RWPE1 (cell line): ENCODE data around the gene DIP2A.

ENCODE experiments used
- CTCF ChIA-PET: fragments of 350-600 bp; sonication (Branson Sonifier 250); formaldehyde crosslinking; extraction: SDS; loops from one replicate; lab custom pipeline; 2021; lab: Yijun Ruan, JAX
- POLR2A ChIA-PET: fragments of 400-600 bp; formaldehyde crosslinking; extraction: SDS; loops from one replicate; lab custom pipeline; 2020; ENCODE audit warnings: antibody characterized with exemption; ENCODE audit not compliant: low non-redundant PET; lab: Yijun Ruan, JAX
- DNase-seq: peaks from one replicate; pipeline ENCODE4 v3.0.0; 2012; ENCODE audit warnings: low spot score
- H3K27ac ChIP-seq: fragments of 450-650 bp; 2 replicates; pipeline ENCODE4 v1.5.1; 2017
- TF ChIP-seq, protein P1 (sequence below): fragments of 450-650 bp; conservative IDR thresholded peaks from 2 replicates; pipeline ENCODE4 v1.5.1; 2017; ENCODE audit warnings: low read depth, mild to moderate bottlenecking

DIP2A gene

DNA sequence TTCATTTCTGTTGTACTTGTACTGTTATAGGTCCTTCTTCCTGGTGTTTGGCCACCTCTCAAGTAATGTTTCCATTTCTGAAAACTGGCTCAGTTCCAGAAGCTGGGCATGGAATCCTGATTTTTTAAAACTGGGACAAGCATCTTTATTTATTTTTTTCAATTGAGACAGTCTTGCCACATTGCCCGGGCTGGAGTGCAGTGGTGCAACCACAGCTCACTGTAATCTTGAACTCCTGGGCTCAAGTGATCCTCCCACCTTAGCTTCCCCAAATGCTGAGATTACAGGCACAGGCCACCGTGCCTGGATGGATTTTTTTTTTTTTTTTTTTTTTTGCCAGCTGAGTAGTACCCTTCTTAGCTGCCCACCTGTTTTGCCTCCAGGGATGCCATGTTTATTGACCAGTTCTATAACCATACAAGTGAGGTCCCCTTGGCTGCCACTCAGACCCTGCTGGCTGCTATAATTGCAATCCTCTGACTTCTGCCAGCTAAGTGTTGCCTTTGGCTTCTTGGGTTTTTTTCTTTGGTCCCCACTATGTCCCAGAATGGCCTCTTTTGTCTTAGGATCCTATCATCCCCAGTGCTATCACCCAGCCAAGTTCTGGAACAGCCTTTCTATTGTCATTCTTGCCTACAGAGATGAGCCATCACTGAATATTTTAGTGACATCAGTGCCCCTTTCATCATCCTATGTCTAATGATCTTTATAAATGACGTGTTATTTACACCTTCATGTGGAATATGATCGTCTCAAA lies 3.9 kb upstream of the DIP2A start:
- TF ChIP-seq, protein P1, sequence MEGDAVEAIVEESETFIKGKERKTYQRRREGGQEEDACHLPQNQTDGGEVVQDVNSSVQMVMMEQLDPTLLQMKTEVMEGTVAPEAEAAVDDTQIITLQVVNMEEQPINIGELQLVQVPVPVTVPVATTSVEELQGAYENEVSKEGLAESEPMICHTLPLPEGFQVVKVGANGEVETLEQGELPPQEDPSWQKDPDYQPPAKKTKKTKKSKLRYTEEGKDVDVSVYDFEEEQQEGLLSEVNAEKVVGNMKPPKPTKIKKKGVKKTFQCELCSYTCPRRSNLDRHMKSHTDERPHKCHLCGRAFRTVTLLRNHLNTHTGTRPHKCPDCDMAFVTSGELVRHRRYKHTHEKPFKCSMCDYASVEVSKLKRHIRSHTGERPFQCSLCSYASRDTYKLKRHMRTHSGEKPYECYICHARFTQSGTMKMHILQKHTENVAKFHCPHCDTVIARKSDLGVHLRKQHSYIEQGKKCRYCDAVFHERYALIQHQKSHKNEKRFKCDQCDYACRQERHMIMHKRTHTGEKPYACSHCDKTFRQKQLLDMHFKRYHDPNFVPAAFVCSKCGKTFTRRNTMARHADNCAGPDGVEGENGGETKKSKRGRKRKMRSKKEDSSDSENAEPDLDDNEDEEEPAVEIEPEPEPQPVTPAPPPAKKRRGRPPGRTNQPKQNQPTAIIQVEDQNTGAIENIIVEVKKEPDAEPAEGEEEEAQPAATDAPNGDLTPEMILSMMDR, result no peak
- no peak for DNase-seq
- no peak overlapping the region for H3K27ac ChIP-seq
- CTCF ChIA-PET, result interaction anchor here (0.9 kb wide), 1 partner anchor 17 kb away, joined by 7 read pairs; no protein-coding TSS in a partner anchor
- POLR2A ChIA-PET, result no interaction called here

DNA sequence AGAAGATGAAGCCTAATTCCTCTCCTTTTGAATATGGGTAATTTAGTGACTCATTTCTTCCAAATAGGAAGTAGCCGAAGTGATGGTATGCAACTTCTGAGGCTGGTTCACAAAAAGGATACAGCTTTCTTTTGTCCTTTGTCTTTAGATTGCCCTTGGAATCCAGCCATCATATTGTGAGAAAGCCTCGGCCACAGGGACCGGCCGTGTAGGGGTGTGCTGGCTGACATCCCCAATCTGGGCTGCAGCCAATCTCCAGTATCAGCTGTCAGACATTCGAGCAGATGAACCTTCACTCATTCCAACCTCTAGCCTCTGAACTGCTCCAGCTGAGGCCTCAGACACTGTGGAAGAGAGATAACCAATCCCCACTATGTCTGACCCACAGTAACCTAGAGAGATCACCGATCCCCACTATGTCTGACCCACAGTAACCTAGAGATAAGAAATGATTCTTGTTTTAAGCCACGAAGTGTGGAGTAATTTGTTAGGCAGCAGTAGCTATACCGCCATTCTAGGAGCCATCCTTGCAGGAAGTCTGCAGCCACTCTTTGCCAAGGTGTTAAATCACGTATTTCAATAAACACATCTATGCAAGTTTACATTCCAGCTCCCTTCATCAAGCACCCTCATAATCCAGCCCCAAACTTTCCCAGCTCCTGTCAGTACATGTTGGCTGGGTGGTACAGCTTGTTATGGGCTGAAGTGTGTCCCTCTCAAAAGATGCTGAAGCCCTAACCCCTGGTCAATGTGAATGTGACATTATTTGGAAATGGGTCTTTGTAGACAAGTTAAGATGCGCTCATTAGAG lies 2.9 kb upstream of the DIP2A start:
- POLR2A ChIA-PET, result no interaction called here
- TF ChIP-seq, protein P1, result no peak
- CTCF ChIA-PET, result no interaction called here
- DNase-seq, result peak; percentile 33
- H3K27ac ChIP-seq, result peak overlapping the region; percentile 62

DNA sequence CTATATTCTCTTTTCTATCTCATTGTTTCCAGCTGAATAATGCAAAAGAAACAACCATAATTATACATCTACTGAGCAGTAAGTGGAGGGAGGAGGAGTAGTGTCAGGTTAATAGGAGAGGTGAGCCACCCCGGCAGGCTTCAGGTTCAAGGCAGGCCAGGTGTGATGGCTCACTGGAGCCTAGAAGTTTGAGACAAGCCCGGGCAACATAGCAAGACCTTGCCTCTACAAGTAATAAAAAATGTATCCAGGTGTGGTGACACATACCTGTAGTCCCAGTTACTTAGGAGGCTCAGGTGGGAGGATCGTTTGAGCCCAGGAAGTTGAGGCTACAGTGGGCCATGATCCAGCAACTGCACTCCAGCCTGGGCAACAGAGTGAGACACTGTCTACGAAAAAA lies 1.9 kb upstream of the DIP2A start:
- peak; percentile 20 for DNase-seq
- CTCF ChIA-PET, result interaction anchor here (0.6 to 1.7 kb wide), 2 partner anchors 183 to 577 kb away, joined by 3 read pairs; no protein-coding TSS in a partner anchor
- POLR2A ChIA-PET, result no interaction called here
- TF ChIP-seq, protein P1, result no peak
- H3K27ac ChIP-seq, result peak overlapping the region; percentile 92

DNA sequence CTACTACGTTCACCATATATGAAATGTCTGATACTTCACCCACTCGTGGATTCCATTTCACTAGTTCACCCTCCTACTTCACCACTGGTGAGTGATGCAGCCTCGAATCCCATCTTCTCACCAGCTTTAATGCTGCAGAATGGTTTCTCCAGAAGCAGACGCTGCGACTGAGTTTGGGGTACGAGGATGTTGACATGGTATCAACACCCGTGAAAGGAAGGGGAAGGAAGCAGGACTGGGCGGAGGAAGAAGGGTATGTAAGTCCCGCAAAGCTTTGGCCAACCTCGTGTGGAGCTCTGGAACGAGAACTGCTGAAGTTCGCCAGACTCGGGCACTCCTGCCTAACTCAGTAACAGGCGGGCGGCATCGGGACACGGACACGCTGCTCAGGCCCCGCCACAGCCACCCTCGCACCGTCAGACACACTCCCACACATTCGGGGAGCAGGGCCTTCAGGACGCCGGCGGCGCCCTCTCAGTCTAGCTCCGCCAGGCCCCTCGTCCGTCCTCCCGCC lies 833 bp upstream of the DIP2A start:
- TF ChIP-seq, protein P1, result no peak
- POLR2A ChIA-PET, result no interaction called here
- peak; percentile 41 for DNase-seq

DNA sequence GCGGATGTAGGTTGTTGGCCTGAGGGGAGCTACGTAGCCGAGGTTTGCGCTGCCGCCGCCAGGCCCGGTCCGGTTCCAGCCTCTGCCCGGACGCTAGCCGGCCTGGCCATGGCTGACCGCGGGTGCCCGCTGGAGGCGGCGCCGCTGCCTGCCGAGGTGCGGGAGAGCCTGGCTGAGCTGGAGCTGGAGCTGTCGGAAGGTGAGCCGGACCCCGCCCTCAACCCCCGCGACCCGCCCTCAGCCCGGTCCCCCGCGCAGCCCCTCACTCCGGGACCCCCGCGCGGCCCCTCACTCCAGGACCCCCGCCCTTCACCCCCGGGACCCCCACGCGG lies 299 bp downstream of the DIP2A start:
- ChIA-PET CTCF (interaction anchor here (0.7 kb wide), 1 partner anchor 54 kb away, joined by 3 read pairs; no protein-coding TSS in a partner anchor), POLR2A (no interaction called here)
- TF ChIP-seq, protein P1, result no peak
- DNase-seq, result no peak
- peak overlapping the region; percentile 92 for H3K27ac ChIP-seq

More for the DNA sequence above, 833 bp upstream of the DIP2A start:
- H3K27ac ChIP-seq, result peak overlapping the region; percentile 92
- CTCF ChIA-PET, result interaction anchor here (1.1 to 1.7 kb wide), 2 partner anchors 182 to 206 kb away, joined by 3 read pairs; no protein-coding TSS in a partner anchor
